ENCODE results near the gene SUV39H1. TPM values are rescaled to one million over a fixed set of nuclear protein-coding genes. Genes with fewer than 3 reads are reported as not detected.

SUV39H1 gene
- total and polyA plus RNA-seq, 11 donors: 1.9 to 6.7 (median 3.6) TPM

- no peak for DNase-seq
These were observed 48.7 kb downstream of the SUV39H1 start for GRCh38 chrX:48745222-48745621.

GRCh38 chrX:48747415-48748016, 51.0 kb downstream of the SUV39H1 start:
- no peak for ATAC-seq

More at GRCh38 chrX:48745222-48745621, 48.7 kb downstream of the SUV39H1 start:
- Histone ChIP-seq H3K27ac (no peak overlapping the region), H3K4me3 (no peak overlapping the region), H3K36me3 (no peaks in the 10 kb centered on the region), H3K4me1 (no peaks in the 10 kb centered on the region), H3K9me3 (peaks cover 0 to 6% (median 0%) of the 10 kb centered on the region in 12 donors), H3K27me3 (no peaks in the 10 kb centered on the region)
- no peak for ATAC-seq
- TF ChIP-seq CTCF (IDR thresholded peaks at IDR 0.05) (no peak), POLR2A (IDR thresholded peaks at IDR 0.05) (no peak)
- 73 to 89% (median 81%) methylated on average over 4 of the region's 4 CpGs for WGBS, 4 donors
- intact Hi-C loops (cut with DNase I): loop anchor here in 2 of 10 donors (5.0 to 10.0 kb wide), 2 partner anchors 50 to 52 kb away; no protein-coding TSS in a partner anchor

GRCh38 chrX:48749182-48749581, 52.6 kb downstream of the SUV39H1 start:
- WGBS, 4 donors: 79 to 88% (median 86%) methylated on average over 5 of the region's 5 CpGs
- no peak for TF ChIP-seq CTCF (IDR thresholded peaks at IDR 0.05)
- no peak for TF ChIP-seq POLR2A (IDR thresholded peaks at IDR 0.05)
- no peak for ATAC-seq
- Histone ChIP-seq H3K27me3 (no peaks in the 10 kb centered on the region), H3K27ac (no peak overlapping the region), H3K36me3 (no peaks in the 10 kb centered on the region), H3K9me3 (no peaks in the 10 kb centered on the region), H3K4me3 (no peak overlapping the region), H3K4me1 (no peaks in the 10 kb centered on the region)
- intact Hi-C loops (cut with DNase I): loop anchor here in 2 of 10 donors (5.0 to 10.0 kb wide), 2 partner anchors 46 to 48 kb away; no protein-coding TSS in a partner anchor
- DNase-seq: no peak

More at GRCh38 chrX:48747415-48748016, 51.0 kb downstream of the SUV39H1 start:
- Histone ChIP-seq H3K27me3 (no peaks in the 10 kb centered on the region), H3K36me3 (no peaks in the 10 kb centered on the region), H3K4me1 (no peaks in the 10 kb centered on the region), H3K9me3 (no peaks in the 10 kb centered on the region), H3K27ac (no peak overlapping the region), H3K4me3 (no peak overlapping the region)
- TF ChIP-seq CTCF (IDR thresholded peaks at IDR 0.05): no peak
- no peak for TF ChIP-seq POLR2A (IDR thresholded peaks at IDR 0.05)
- DNase-seq: no peak
- WGBS, 4 donors: 59 to 70% (median 64%) methylated on average over 8 of the region's 8 CpGs
- intact Hi-C loops (cut with DNase I): loop anchor here in 2 of 10 donors (5.0 to 10.0 kb wide), 2 partner anchors 47 to 50 kb away; no protein-coding TSS in a partner anchor

GRCh38 chrX:48751343-48751742, 54.8 kb downstream of the SUV39H1 start:
- WGBS, 4 donors: 78 to 91% (median 84%) methylated on average over 3 of the region's 3 CpGs
- no peak for ATAC-seq

More at GRCh38 chrX:48751343-48751742, 54.8 kb downstream of the SUV39H1 start:
- Histone ChIP-seq H3K27me3 (no peaks in the 10 kb centered on the region), H3K27ac (no peak overlapping the region), H3K4me3 (no peak overlapping the region), H3K4me1 (no peaks in the 10 kb centered on the region), H3K36me3 (no peaks in the 10 kb centered on the region), H3K9me3 (no peaks in the 10 kb centered on the region)
- DNase-seq: no peak
- intact Hi-C loops (cut with DNase I): no loop called here
- TF ChIP-seq CTCF (IDR thresholded peaks at IDR 0.05) (no peak), POLR2A (IDR thresholded peaks at IDR 0.05) (no peak)
